IMR-90 (cell line): Measurements from ENCODE around the gene BRI3BP. TPM values are rescaled to one million over a fixed set of nuclear protein-coding genes. Genes with fewer than 3 reads are reported as not detected.

Experiments used
- ATAC-seq: fragments of 200-7000 bp; cut with Tn5 transposase; 2 replicates; pipeline ENCODE4 v1.9.1; 2020; ENCODE audit warnings: low read depth, mild to moderate bottlenecking, moderate library complexity
- BruUV-seq: library from RNA; stranded (reverse); fragments of 400-500 nt; replicated peaks from 2 replicates; lab custom pipeline; 2021; lab: Mats Ljungman, UMichigan
- CTCF ChIA-PET: fragments of 300-600 bp; formaldehyde crosslinking; extraction: SDS; loops from one replicate; lab custom pipeline; 2021; ENCODE audit warnings: antibody characterized with exemption; lab: Yijun Ruan, JAX
- POLR2A ChIA-PET: fragments of 300-600 bp; sonication (Branson Sonifier 250); formaldehyde crosslinking; loops from one replicate; lab custom pipeline; 2022; ENCODE audit warnings: antibody characterized with exemption; ENCODE audit not compliant: unreplicated experiment; lab: Charles Lee
- DNase-seq: peaks from one replicate; pipeline ENCODE4 v3.0.0; 2013
- H2AFZ ChIP-seq: replicated peaks from 2 replicates; pipeline ENCODE3; 2013; ENCODE audit warnings: low read length, mild to moderate bottlenecking; ENCODE audit not compliant: poor library complexity
- H2AK5ac ChIP-seq: 2 replicates; pipeline ENCODE4 v1.6.1; 2013; ENCODE audit warnings: low read depth, low read length, inconsistent platforms
- H2AK9ac ChIP-seq: replicated peaks from 2 replicates; pipeline ENCODE3; 2013; ENCODE audit warnings: mild to moderate bottlenecking, low read depth, low read length, moderate library complexity; ENCODE audit not compliant: poor library complexity
- H2BK120ac ChIP-seq: 2 replicates; pipeline ENCODE4 v1.6.1; 2013; ENCODE audit warnings: low read depth, low read length, inconsistent platforms
- H2BK15ac ChIP-seq: 3 replicates; pipeline ENCODE4 v1.6.1; 2013; ENCODE audit warnings: low read depth, low read length, inconsistent platforms
- H2BK20ac ChIP-seq: 2 replicates; pipeline ENCODE4 v1.6.1; 2013; ENCODE audit warnings: low read depth, mild to moderate bottlenecking, inconsistent platforms, low read length, moderate library complexity
- H2BK5ac ChIP-seq: 2 replicates; pipeline ENCODE4 v1.6.1; 2013; ENCODE audit warnings: mild to moderate bottlenecking, low read depth, low read length, inconsistent platforms; ENCODE audit not compliant: poor library complexity, severe bottlenecking
- H3K14ac ChIP-seq: replicated peaks from 2 replicates; pipeline ENCODE4 v1.6.1; 2013; ENCODE audit warnings: low read depth, low read length, inconsistent platforms
- H3K18ac ChIP-seq: 2 replicates; pipeline ENCODE4 v1.6.1; 2013; ENCODE audit warnings: low read depth, low read length, control low read depth
- H3K23ac ChIP-seq: 2 replicates; pipeline ENCODE4 v1.6.1; 2013; ENCODE audit warnings: low read depth, low read length, inconsistent platforms
- H3K27ac ChIP-seq: 2 replicates; pipeline ENCODE4 v1.5.1; 2013; ENCODE audit warnings: mild to moderate bottlenecking, control low read depth, low read length; ENCODE audit not compliant: insufficient read depth
- H3K27me3 ChIP-seq: 2 replicates; pipeline ENCODE4 v1.6.1; 2013; ENCODE audit warnings: low read length; ENCODE audit not compliant: control insufficient read depth, insufficient read depth
- H3K36me3 ChIP-seq: 2 replicates; pipeline ENCODE4 v1.6.1; 2013; ENCODE audit warnings: low read length, mixed read lengths; ENCODE audit not compliant: control insufficient read depth, insufficient read depth
- H3K4ac ChIP-seq: 2 replicates; pipeline ENCODE4 v1.6.1; 2013; ENCODE audit warnings: low read depth, low read length, inconsistent platforms
- H3K4me1 ChIP-seq: 2 replicates; pipeline ENCODE4 v1.6.1; 2013; ENCODE audit warnings: low read length, mixed read lengths; ENCODE audit not compliant: control insufficient read depth, insufficient read depth
- H3K4me2 ChIP-seq: 2 replicates; pipeline ENCODE4 v1.6.1; 2013; ENCODE audit warnings: low read depth, mild to moderate bottlenecking, control low read depth, low read length, moderate library complexity
- H3K4me3 ChIP-seq: 2 replicates; pipeline ENCODE4 v1.5.1; 2013; ENCODE audit warnings: low read depth, mild to moderate bottlenecking, control low read depth, low read length, moderate library complexity; ENCODE audit not compliant: insufficient read depth
- H3K56ac ChIP-seq: 2 replicates; pipeline ENCODE4 v1.6.1; 2013; ENCODE audit warnings: low read length, inconsistent platforms; ENCODE audit not compliant: insufficient read depth; ENCODE audit errors: extremely low read depth
- H3K79me1 ChIP-seq, 2 experiments: 2 replicates each; pipeline ENCODE4 v1.6.1; 2013; ENCODE audit warnings: low read length in 2 of 2, inconsistent platforms in 1 of 2, low read depth in 1 of 2
- H3K9ac ChIP-seq: 2 replicates; pipeline ENCODE4 v1.6.1; 2013; ENCODE audit warnings: low read depth, low read length, control low read depth
- H3K9me1 ChIP-seq: 2 replicates; pipeline ENCODE4 v1.6.1; 2013; ENCODE audit warnings: low read length, inconsistent platforms; ENCODE audit not compliant: insufficient read depth
- H3K9me3 ChIP-seq: 2 replicates; pipeline ENCODE4 v1.6.1; 2013; ENCODE audit warnings: low read length; ENCODE audit not compliant: control insufficient read depth, insufficient read depth
- H4K20me1 ChIP-seq: 2 replicates; pipeline ENCODE4 v1.6.1; 2013; ENCODE audit warnings: low read length, inconsistent platforms; ENCODE audit not compliant: insufficient read depth
- H4K5ac ChIP-seq: 2 replicates; pipeline ENCODE4 v1.6.1; 2013; ENCODE audit warnings: mild to moderate bottlenecking, low read depth, low read length, control low read depth
- H4K8ac ChIP-seq, 2 experiments: 2 replicates each; pipeline ENCODE4 v1.6.1; 2013; ENCODE audit warnings: low read depth in 2 of 2, low read length in 2 of 2, control low read depth in 1 of 2, inconsistent platforms in 1 of 2
- H4K91ac ChIP-seq: 2 replicates; pipeline ENCODE4 v1.6.1; 2013; ENCODE audit warnings: low read depth, low read length, inconsistent platforms; ENCODE audit not compliant: insufficient read depth
- MAZ ChIP-seq: IDR thresholded peaks from 2 replicates; pipeline ENCODE4 v1.6.1; 2012; ENCODE audit warnings: low read depth, mild to moderate bottlenecking, low read length, improper control_type of control experiment, moderate library complexity, borderline replicate concordance
- RFX5 ChIP-seq: IDR thresholded peaks from 2 replicates; pipeline ENCODE4 v1.8.0; 2012; ENCODE audit warnings: low read depth, mild to moderate bottlenecking, low read length, moderate library complexity
- WGBS, 2 experiments: methylation state at CpG; one replicate each; pipeline versions ENCODE4 v1.1.5 to v1.1.7; 2013; ENCODE audit warnings: missing lambda C conversion rate in 2 of 2; ENCODE audit not compliant: insufficient read length in 1 of 2; ENCODE audit errors: extremely low coverage in 2 of 2; 5-methylcytosine and 5-hydroxymethylcytosine counted together
- dilution Hi-C: fragments of 300-500 bp; cut with HindIII; formaldehyde crosslinking; loops from one replicate; pipeline ENCODE4 v1.14.3; 2018; ENCODE audit warnings: low sequenced_read_pairs; ENCODE audit not compliant: unreplicated experiment
- in situ Hi-C: fragments of 300-500 bp; cut with MboI; formaldehyde crosslinking; loops from 3 replicates; pipeline ENCODE4 v1.14.3; 2019; ENCODE audit warnings: low sequenced_read_pairs, inconsistent platforms, mixed read lengths
- intact Hi-C: fragments of 100-400 bp; cut with micrococcal nuclease; formaldehyde crosslinking; loops from 2 replicates; pipeline ENCODE4 v1.10.0; 2022
- polyA plus RNA-seq, 3 experiments: library from polyadenylated mRNA; depleted of rRNA; stranded (reverse); fragments of >200 nt; gene quantifications; 2 replicates each; pipeline ENCODE4 v1.2.3, GENCODE V29; 2012; ENCODE audit warnings: low replicate concordance in 1 of 3
- total RNA-seq: library from RNA; depleted of rRNA; stranded (reverse); fragments of >200 nt; gene quantifications from 2 replicates; pipeline ENCODE4 v1.2.3, GENCODE V29; 2012

Gene BRI3BP
- total and polyA plus RNA-seq, 2 of the 4 experiments (the other 2 are of a cell fraction), result 2.5 to 2.8 TPM

- no peak overlapping the region for H4K91ac ChIP-seq
- peak overlapping the region; percentile 15; the same call in 1 of the 2 replicates for H4K5ac ChIP-seq
- no peak overlapping the region for H2BK120ac ChIP-seq
- ATAC-seq (no peak; the same call in 1 of the 2 replicates), DNase-seq (peak; percentile 24)
- H4K8ac ChIP-seq, result peak overlapping the region in 1 of 2 experiments; percentile 67; a peak in 2 of 4 replicates
- H3K9me3 ChIP-seq, result no peaks in the 10 kb centered on the region
- peak overlapping the region; percentile 52; the same call in 1 of the 2 replicates for H3K9ac ChIP-seq
- peak; percentile 37; the same call in 1 of the 2 replicates for TF ChIP-seq MAZ
- no peak for TF ChIP-seq RFX5
- peaks cover 10 to 18% of the 10 kb centered on the region in 2 experiments for H3K79me1 ChIP-seq
- no peaks in the 10 kb centered on the region for H4K20me1 ChIP-seq
- in situ Hi-C loops, result no loop called here
- H2AK5ac ChIP-seq, result no peak overlapping the region
- H3K27ac ChIP-seq, result no peak overlapping the region
- WGBS, 2 experiments, result 2% methylated on average over 24 of the region's 35 CpGs; no CpG with 5 or more reads in 1 of the 2 experiments
- no peak overlapping the region for H3K23ac ChIP-seq
- H3K36me3 ChIP-seq, result no peaks in the 10 kb centered on the region
- no peak overlapping the region for H2BK15ac ChIP-seq
- H2AFZ ChIP-seq, result peak overlapping the region; percentile 86
- dilution Hi-C loops, result no loop called here
- POLR2A ChIA-PET, result no interaction called here
- H2AK9ac ChIP-seq, result no peak overlapping the region
- no peak overlapping the region for H3K4ac ChIP-seq
- H3K4me3 ChIP-seq, result peak overlapping the region; percentile 77
- H3K14ac ChIP-seq, result no peak overlapping the region
- intact Hi-C loops, result loop anchor here (5.0 to 10.0 kb wide), 2 partner anchors 74 to 192 kb away; partner anchors contain the start of genes AACS and TMEM132B
- H3K27me3 ChIP-seq, result no peaks in the 10 kb centered on the region
- no peaks in the 10 kb centered on the region for H3K9me1 ChIP-seq
- H3K18ac ChIP-seq, result peak overlapping the region; percentile 46; the same call in 1 of the 2 replicates
- no TSS peak for BruUV-seq
- H3K56ac ChIP-seq, result peak overlapping the region; percentile 36; the same call in 1 of the 2 replicates
- no peak overlapping the region for H2BK5ac ChIP-seq
- no peak overlapping the region for H2BK20ac ChIP-seq
- peak overlapping the region; percentile 83 for H3K4me2 ChIP-seq
- CTCF ChIA-PET, result interaction anchor here (1.1 kb wide), 1 partner anchor 21 kb away, joined by 3 read pairs; no protein-coding TSS in a partner anchor
- H3K4me1 ChIP-seq, result peaks cover 9% of the 10 kb centered on the region
Measured at GRCh38 chr12:124992874-124993625, 395 bp upstream of the BRI3BP start.
